Measurements from ENCODE around the gene SPRY2. TPM values are rescaled to one million over a fixed set of nuclear protein-coding genes. Genes with fewer than 3 reads are reported as not detected.
"Not testable (repeated sequence)": the region's sequence is repeated elsewhere in the genome, so short reads cannot be mapped to it uniquely, and the experiment has no call there.

SPRY2 gene
- total RNA-seq, 1 donor from 2014 or later: 40.0 TPM

DNA sequence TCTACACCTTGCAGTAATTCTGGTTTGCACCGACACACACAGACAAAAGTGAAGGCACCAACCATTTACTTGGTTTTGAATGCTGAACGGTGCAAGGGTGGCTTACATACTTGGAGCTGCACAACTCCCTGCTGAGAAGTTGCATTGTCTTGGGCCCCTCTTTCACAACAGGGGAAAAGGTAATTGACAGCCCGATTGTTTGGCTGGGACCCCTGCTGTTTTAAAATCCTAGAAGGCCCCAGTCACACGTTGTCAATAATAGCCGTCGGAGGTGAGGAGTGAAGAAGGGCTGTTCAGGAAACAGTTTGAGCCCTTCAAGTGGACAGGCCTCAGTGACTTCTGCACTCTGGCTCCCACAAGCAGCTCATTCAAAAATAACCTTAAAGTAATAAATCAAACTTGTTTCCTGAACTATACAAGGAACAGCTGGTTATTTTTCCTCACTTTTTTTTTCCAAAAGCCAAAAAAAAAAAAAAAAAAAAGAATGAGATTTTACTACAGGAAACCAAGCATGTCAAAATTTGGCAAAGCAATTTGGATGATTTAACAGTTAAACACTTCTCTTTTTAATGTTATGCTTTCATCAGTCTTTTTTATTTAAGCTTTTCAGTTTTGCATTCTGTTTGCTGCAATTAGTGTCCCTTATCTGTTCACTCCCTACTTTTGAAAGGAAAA, 19.0 kb upstream of the SPRY2 start:
- DNase-seq (ENCODE audit: missing footprints) (no peak), ATAC-seq (peak; percentile 84)

DNA sequence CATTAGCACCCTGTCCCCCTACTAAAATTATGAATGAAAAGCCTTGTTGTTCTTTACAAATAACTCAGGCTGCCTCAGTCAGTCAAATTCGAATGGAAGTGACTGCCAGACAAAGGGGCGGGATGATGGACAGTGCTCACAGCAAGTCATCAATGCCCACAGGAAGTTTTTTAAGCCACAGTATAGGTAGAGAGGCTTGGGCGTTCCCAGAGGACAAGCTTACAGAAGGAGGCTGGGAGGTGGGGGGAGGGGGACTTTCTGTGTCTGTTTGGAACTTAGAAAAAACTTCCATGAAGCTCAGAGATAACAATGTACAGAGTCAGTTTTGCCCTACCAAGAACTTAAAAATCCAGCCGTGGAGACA, 18.5 kb upstream of the SPRY2 start:
- intact Hi-C loops (cut with DNase I): no loop called here
- ATAC-seq (no peak), DNase-seq (ENCODE audit: missing footprints) (no peak)

More for the DNA sequence above, 19.0 kb upstream of the SPRY2 start:
- intact Hi-C loops (cut with DNase I): loop anchor here (2.0 to 10.0 kb wide), 3 partner anchors 77 to 585 kb away; no protein-coding TSS in a partner anchor

DNA sequence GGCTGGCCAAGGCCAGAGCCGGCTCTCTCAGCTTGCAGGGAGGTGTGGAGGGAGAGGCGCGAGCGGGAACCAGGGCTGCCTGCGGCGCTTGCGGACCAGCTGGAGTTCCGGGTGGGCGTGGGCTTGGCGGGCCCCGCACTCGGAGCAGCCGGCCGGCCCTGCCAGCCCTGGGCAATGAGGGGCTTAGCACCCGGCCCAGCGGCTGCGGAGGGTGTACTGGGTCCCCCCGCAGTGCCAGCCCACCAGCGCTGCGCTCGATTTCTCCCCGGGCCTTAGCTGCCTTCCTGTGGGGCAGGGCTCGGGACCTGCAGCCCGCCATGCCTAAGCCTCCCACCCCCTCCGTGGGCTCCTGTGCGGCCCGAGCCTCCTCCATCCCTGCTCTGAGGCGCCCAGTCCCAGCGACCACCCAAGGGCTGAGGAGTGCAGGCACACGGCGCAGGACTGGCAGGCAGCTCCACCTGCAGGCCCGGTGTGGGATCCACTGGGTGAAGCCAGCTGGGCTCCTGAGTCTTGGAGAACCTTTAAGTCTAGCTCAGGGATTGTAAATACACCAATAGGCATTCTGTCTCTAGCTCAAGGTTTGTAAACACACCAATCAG, 14.7 kb upstream of the SPRY2 start:
- DNase-seq (ENCODE audit: missing footprints); intact Hi-C loops (cut with DNase I); ATAC-seq: not testable (repeated sequence)

DNA sequence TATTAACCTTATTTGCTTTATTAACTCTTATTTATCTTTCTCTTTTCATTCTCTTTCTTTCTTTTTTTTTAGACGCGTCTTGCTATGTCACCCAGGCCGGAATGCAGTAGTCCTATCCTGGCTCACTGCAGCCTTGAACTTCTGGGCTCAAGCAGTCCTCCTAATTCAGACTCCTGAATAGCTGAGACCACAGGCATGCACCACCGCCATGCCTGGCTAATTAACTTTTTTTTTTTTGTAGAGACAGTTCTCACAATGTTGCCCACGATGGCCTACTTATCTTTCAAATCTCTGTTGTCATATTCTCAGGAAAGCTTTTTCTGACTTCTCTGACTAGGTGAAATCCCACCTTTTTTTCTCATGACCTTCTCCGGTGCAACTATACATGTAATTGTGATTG, 7.8 kb upstream of the SPRY2 start:
- DNase-seq (ENCODE audit: missing footprints) (no peak), ATAC-seq (no peak)
- intact Hi-C loops (cut with DNase I): loop anchor here (10.0 kb wide), 2 partner anchors 666 to 944 kb away; partner anchors contain the start of gene RBM26

DNA sequence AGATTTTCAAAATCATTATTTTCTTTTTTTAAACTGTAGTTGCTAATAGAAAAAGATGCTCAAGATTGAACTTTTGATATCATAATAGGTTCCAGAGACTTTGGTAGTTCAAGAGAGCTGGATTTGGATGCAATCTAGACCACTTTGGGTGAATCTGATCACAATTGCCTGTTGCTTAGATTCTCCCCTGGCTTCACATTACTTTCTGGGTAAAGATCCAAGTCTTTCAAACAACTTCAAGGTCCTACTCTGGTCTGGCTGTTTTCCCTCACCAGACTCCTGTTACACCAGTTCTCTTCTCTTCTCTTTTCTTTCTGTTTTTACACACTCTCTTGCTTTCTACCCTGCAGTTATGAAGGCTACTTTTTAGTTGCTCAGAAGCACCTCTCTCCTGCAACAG, 7.4 kb upstream of the SPRY2 start:
- no peak for DNase-seq (ENCODE audit: missing footprints)
- intact Hi-C loops (cut with DNase I): loop anchor here (10.0 kb wide), 2 partner anchors 666 to 944 kb away; partner anchors contain the start of gene RBM26
- ATAC-seq: no peak

DNA sequence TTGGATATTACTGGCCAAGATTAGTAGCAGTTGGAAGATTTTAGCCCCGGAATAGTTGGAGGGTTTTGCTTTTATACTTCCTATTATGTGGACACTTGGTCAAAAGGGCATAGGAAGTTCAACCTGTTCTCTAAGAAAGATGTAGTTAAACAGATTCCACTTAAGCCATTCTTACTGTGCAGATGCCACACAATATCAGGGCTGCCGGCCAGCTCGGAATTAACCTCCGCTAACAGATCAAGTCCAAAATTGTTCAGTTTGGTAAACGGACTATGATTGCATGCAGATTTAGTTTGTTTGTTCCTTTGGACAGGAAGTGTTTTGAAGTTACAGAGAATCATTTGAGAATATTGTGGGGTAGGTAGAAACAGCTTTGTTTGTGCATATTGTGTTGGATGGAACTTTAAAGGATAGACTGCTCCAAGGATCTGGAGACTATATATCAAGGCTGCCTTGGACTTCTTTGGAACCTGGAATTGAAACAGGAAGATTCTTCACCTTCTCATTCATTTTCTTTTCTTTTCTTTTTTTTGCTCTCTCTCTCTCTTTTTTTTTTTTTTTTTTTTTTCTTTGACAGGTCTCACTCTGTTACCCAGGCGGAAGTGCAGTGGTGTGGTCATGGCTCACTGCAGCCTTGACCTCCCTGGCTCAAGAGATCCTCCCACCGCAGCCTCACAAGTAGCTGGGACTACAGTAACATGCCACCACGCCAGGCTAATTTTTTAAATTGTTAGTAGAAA, 5.0 kb upstream of the SPRY2 start:
- intact Hi-C loops (cut with DNase I): loop anchor here (10.0 kb wide), 2 partner anchors 669 to 941 kb away; partner anchors contain the start of gene RBM26
- no peak for DNase-seq (ENCODE audit: missing footprints)
- no peak for ATAC-seq

DNA sequence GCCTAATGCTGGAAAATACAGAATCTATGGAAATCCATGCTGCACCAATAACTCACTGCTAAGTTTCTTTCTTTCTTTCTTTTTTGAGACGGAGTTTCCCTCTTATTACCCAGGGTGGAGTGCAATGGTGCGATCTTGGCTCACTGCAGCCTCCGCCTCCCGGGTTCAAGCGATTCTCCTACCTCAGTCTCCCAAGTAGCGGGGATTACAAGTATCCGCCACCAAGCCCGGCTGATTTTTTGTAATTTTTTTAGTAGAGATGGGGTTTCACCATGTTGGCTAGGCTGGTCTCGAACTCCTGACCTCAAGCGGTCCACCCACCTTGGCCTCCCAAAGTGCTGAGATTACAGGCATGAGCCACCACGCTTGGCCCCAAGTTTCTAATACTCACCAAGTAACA, 3.1 kb upstream of the SPRY2 start:
- ATAC-seq; DNase-seq (ENCODE audit: missing footprints): not testable (repeated sequence)
- intact Hi-C loops (cut with DNase I): loop anchor here (5.0 to 10.0 kb wide), 6 partner anchors 107 to 939 kb away; partner anchors contain the start of gene RBM26

DNA sequence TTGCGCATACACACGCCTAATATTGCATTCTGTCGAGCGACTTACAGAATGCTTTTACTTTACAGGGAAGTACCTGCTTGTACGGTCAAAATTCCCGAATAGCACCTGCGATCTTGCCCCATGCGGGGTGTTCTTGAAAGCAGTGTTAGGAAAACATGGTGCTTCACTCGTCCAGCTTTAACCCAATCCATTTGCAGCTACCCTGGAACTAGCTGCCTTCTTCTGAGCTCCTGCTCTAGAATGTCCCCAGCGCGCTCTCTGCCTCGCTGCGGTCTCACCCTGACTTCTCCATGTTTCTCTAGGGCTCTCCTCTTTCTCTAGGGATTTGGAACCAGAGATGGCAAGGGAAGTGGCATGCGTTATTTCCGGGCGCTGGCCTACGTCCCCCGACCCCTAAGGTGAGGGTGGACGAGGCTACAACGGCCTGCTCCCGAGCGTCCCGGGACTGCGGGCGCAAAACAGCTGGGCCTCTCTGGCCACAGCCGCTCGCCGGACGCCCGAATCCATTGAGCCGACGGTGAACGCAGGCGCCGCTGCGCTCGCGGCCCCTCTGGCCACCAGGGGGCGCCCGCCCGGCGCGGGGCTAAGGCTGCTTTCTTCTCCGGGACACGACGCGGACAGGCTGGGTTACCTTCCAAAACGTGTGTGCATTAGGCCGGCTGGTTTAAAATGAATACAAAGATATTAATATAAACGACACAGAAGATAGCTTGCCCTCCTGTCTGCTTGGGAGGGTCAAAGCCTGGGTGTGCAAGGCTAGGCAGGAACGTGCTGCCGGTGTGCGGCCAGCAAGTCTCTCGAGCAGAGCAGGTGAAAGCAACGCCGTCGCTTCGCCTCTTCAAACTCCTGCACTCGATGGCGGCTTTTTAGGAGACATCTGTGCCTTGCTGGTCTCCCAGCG, 1.8 kb upstream of the SPRY2 start:
- ATAC-seq (peak; percentile 44), DNase-seq (ENCODE audit: missing footprints) (peak; percentile 95)
- intact Hi-C loops (cut with DNase I): loop anchor here (2.0 to 10.0 kb wide), 8 partner anchors 20 to 938 kb away; partner anchors contain the start of gene RBM26

DNA sequence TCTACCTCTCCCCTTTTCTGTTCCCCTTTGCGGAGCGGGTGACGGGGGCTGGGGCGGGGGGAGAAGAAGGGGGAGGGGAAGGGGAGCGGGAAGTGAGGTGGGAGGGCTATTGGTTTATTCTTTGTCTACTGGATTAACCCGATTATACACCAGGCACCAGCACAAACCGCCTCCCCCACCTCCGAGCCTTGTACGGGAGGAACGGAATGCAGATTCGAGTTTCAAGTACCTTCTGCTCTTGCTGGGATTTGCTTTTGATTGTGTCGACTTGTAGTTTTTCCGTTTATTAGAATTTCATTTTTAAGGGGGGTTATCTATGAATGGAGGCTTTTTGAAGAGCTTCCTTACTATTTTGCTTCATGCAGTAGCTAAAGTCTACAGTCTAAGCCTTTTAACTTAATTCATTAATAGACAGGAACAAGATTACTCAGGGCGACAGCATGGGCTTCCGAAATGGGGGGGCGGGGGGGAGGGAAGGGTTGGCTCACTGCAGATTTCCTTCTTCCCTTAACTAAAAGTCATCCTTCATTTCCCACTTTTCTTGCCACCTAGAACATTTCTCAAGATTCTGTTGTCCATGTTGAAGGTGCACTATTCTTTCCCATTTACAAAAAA, 937 bp upstream of the SPRY2 start:
- intact Hi-C loops (cut with DNase I): loop anchor here (1.0 to 10.0 kb wide), 10 partner anchors 21 to 937 kb away; partner anchors contain the start of gene RBM26
- ATAC-seq (peak; percentile 6), DNase-seq (ENCODE audit: missing footprints) (peak; percentile 85)

DNA sequence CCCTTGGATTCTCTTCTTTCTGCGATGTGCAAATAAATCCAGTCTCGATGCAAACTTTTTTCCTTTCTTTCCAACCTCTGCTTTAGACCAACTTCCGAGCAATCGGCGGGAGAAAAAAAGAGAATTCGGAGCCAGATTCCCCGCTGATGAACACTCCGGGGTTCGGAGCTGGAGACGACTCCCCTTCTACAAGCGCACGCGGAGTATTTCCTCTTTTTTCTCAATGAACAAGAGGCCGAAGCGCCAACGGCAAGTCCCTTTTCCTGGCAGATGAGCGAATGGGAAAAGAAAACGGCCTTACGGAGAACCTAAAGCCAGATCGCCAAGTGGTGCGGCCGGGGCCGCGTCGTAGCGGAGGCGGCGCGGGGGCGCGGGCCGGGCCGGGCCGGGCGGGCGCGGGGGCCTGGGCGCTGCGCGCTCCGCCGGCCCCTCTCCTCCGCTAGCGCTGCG, 250 bp downstream of the SPRY2 start:
- intact Hi-C loops (cut with DNase I): loop anchor here (1.0 to 10.0 kb wide), 8 partner anchors 103 to 936 kb away; partner anchors contain the start of gene RBM26
- ATAC-seq (no peak), DNase-seq (ENCODE audit: missing footprints) (no peak)

DNA sequence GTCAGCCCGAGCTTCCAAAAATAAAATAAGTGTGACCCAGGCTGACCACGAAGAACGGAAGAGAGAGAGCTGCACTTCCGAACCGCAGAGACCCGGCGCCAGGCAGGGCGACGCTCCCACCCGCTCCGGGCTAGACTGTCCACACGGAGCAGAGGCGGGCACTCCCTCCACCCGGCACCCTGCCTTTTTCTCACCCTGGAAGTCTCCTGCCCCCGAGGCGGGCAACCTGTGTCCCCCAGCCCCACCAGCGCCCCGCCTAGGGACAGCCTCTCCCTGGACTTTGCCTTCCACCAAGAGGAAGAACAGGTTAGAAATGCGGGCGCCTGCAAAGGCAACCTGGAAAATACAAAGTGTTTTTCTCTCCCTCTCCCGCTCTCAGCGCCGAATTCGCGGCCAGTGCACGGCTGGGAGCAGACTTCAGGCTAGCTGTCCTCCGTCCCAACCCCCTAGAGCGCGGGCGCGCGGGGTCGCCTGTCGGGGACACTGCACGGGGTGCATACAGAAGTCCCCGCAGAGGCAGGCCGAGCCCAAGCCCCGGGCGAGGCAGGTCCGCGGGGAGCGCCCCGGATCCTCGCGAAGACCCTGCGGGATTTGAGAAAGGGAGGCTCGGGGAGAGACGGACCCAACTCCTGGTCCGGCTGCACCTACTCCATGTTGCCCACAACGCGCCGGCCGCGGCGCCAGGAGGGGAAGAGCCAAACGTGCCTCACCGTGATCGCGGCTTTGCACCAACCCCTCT, 845 bp downstream of the SPRY2 start:
- intact Hi-C loops (cut with DNase I): loop anchor here (2.0 to 10.0 kb wide), 10 partner anchors 103 to 935 kb away; partner anchors contain the start of gene RBM26
- ATAC-seq (peak; percentile 11), DNase-seq (ENCODE audit: missing footprints) (peak; percentile 90)

DNA sequence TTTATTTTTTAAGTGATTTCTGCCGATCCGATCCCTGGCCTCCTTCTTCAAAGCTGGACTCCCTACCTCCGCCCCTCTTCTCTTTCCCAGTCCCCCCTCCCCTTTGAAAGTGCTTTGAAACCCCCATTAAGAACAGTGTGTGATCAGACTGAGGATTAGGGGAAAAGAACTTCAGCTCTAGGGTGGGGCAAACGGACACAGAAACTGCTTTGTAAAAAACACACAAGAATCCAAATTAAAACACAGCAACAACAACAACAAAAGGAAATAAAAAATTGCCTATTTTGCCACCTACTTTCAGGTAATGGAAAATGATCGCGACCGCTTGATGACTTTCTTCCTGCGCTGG, 1.4 kb downstream of the SPRY2 start:
- ATAC-seq (no peak), DNase-seq (ENCODE audit: missing footprints) (no peak)
- intact Hi-C loops (cut with DNase I): loop anchor here (2.0 to 5.0 kb wide), 3 partner anchors 312 to 703 kb away; no protein-coding TSS in a partner anchor

DNA sequence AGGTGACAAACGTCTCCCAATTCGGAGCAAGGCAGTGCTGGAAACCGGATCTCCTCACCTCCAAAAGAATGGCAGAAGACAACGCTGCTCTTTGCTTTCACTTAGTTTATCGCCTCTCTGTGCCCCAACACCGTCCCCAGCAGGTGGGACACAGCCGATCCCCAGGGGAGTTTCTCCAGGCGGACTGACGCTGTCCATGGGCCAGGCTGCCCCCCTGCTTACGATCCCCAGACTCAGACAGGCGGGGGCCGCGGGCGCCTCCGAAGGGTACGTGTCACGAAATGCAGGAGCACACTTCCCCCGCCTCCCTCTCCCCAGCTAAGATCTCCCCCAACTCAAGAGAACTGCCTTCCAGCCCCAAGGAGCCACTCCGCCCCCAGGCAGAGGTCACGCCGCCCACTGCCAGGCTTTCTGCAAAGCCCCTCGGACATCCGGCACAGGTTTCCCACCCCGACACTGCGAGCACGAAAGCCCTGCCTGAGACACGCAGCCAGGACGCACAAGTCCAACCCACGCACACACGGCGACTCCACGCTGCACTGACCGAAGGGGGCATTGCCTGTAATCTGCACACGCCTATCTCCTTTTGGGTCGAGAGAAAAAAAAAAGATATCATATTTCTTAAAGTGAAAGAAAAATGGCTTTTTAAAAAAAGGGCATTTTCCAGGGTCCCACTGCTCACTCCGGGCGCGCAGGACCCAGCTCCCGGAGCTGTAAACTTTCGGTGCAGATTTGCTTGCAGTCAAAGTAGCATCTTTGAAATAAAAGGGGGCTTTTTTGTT, 2.0 kb downstream of the SPRY2 start:
- DNase-seq (ENCODE audit: missing footprints) (peak; percentile 88), ATAC-seq (peak; percentile 41)
- intact Hi-C loops (cut with DNase I): loop anchor here (2.0 to 5.0 kb wide), 3 partner anchors 312 to 702 kb away; no protein-coding TSS in a partner anchor

DNA sequence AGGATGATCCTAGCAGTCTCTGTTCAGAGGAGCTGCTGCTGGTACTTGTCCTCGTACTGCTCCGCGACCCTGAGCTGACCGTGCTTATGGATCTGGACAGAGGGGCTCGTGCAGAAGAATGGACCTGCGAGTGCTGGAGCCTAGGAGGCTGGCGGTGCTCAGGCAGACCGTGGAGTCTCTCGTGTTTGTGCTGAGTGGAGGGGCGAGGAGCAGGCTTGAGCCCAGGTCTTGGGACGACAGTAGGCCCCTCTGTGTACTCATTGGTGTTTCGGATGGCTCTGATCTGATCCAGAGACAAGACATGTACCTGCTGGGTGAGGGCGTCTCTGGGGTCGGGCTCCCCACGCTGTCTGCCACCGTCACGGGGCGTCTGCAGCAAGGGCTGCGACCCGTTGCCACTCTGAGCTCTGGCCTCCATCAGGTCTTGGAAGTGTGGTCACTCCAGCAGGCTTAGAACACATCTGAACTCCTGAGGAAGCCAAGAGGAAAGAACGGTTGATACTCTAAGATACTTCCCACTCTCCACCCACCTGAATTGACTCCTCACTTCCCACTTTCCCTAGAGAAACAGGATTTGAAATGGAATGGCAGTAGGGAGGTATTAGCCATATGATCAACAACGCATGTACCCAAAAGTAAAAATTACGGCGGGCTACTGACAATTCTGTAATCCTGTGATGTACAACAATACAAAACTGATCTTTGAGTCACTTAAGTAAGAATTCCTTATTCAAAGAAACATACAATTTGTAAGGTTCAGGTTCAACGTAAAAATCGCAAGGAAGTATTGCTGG, 3.4 kb downstream of the SPRY2 start:
- no peak for DNase-seq (ENCODE audit: missing footprints)
- intact Hi-C loops (cut with DNase I): loop anchor here (2.0 to 5.0 kb wide), 3 partner anchors 310 to 701 kb away; no protein-coding TSS in a partner anchor

DNA sequence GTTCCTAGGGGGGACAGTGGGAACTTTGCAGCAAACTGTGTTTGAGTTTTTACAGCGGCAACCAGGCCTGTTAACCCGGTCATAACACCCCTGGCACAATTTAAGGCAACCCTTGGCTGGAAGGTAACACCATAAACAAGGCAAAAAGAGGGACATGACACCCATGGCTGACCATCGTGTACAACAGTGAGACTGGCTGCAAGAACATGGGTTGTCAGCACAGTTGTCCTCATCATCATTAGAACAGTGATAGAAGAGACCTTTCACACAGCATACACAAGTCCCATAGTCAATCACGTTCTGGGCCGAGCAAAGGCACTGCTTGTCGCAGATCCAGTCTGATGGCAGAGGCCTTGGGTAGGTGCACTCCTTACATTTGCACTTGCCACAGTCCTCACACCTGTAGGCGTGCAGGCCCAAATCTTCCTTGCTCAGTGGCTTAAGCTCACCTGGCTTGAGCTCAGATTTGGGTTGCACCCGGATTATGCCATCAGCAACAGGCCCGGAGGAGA, 4.1 kb downstream of the SPRY2 start:
- intact Hi-C loops (cut with DNase I): loop anchor here (5.0 kb wide), 1 partner anchor 310 kb away; no protein-coding TSS in a partner anchor
- DNase-seq (ENCODE audit: missing footprints): no peak
- no peak for ATAC-seq

More for the DNA sequence above, 3.4 kb downstream of the SPRY2 start:
- ATAC-seq: no peak
